MG63 (cell line): ENCODE data around the gene RPL36AL. TPM values are rescaled to one million over a fixed set of nuclear protein-coding genes. Genes with fewer than 3 reads are reported as not detected.
"Not testable (repeated sequence)": the region's sequence is repeated elsewhere in the genome, so short reads cannot be mapped to it uniquely, and the experiment has no call there.

Experiments
- DNase-seq: peaks from one replicate; pipeline ENCODE4 v3.0.0-alpha.2; 2020
- H3K27me3 ChIP-seq: fragments of 250-450 bp; sonication (Bioruptor Pico); 2 replicates; pipeline ENCODE4 v1.5.1; 2020; ENCODE audit warnings: mild to moderate bottlenecking, moderate library complexity
- H3K36me3 ChIP-seq: fragments of 250-450 bp; sonication (Bioruptor Pico); 2 replicates; pipeline ENCODE4 v1.5.1; 2020; ENCODE audit warnings: mild to moderate bottlenecking, moderate library complexity
- H3K4me3 ChIP-seq: fragments of 250-450 bp; sonication (Bioruptor Pico); 2 replicates; pipeline ENCODE4 v1.5.1; 2020; ENCODE audit warnings: mild to moderate bottlenecking, moderate library complexity
- H3K9me3 ChIP-seq: fragments of 250-450 bp; sonication (Bioruptor Pico); 2 replicates; pipeline ENCODE4 v1.5.1; 2020; ENCODE audit warnings: mild to moderate bottlenecking, moderate library complexity
- total RNA-seq: library from RNA; depleted of rRNA; stranded (reverse); fragments of >200 nt; shearing (Covaris generic); gene quantifications from 2 replicates; pipeline ENCODE4 v1.2.3, GENCODE V29; 2014; ENCODE audit warnings: low replicate concordance; rRNA removed

Gene RPL36AL
- total RNA-seq, 1 experiment from 2014 or later: 159 TPM

DNA sequence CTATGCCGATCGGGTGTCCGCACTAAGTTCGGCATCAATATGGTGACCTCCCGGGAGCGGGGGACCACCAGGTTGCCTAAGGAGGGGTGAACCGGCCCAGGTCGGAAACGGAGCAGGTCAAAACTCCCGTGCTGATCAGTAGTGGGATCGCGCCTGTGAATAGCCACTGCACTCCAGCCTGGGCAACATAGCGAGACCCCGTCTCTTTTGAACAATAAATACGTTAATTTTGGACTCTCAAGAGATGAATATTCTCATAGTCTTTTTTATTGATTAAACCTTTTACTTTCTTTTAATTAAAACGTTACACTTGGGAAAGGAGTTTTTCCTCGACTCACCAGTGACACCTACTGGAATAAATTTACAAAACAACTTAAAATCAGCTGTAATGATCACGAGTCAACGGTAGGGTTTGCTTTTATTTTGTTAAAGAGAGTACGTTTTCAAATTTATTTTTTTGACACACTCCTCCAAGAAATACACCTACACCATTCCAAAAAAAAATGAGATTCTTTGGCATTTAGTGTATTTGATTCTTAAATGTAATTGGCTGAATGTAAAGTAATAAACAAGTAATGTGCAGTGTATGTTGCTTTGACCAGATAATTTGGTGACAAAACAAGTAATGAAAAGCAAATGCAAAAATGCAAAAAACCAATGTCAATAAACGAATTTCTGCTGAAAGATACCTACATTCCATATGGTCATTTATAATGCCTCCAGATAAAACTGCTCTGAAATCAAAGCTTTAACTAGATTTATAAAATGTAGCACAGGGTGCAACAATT lies 33.6 kb downstream of the RPL36AL start:
- H3K27me3 ChIP-seq: no peaks in the 10 kb centered on the region
- no peaks in the 10 kb centered on the region for H3K9me3 ChIP-seq
- H3K4me3 ChIP-seq: peak overlapping the region; percentile 90

DNA sequence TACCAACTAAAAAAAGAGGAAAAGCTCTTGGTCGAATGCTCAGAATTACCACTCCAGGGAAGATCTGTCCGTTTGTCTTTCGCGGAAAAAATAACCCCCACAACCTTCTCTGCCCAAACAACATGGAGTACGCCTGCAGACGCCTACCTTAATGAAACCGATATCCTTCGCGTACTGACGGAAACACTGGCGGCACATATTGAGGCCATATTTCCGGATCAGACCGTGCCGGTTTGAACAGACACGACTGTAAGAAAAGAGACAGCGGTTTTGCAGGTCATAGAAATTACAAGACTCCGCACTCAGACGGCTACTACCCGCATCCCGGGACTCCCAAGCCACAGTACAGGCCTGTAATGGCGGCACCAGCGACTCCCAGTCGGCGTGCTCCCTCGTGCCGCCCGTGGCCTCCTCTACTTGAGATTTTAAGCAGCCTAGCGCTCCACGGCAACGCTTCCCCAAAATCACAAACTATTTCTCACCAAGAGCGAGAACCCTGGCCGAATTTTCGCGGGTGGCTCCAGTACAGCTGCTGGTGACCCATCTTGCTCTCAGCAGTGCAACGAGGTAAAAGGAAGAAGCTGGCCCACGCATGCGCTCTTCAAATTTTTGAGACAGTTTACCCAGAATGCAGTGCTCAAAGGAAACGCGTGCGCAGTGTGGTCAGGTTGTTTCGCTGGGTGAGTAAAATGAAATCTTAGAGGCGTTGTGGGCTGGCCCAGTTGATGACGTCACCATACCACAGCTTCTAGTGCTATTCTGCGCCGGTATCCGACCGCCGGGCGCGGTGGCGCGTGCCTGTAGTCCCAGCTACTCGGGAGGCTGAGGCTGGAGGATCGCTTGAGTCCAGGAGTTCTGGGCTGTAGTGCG lies 34.4 kb downstream of the RPL36AL start, which contains the start of gene RPS29:
Gene RPS29 (minus strand): TSS at position 578 of the 870 bp plus-strand sequence. CDS start 34 bp downstream, at position 544.
- DNase-seq: peak; percentile 90
- Histone ChIP-seq H3K27me3 (no peaks in the 10 kb centered on the region), H3K36me3 (peaks cover 43% of the 10 kb centered on the region), H3K9me3 (no peaks in the 10 kb centered on the region), H3K4me3 (peak within 1 kb of the TSS; percentile 90)

More for the DNA sequence above, 33.6 kb downstream of the RPL36AL start:
- peaks cover 43% of the 10 kb centered on the region for H3K36me3 ChIP-seq
- DNase-seq: no peak

DNA sequence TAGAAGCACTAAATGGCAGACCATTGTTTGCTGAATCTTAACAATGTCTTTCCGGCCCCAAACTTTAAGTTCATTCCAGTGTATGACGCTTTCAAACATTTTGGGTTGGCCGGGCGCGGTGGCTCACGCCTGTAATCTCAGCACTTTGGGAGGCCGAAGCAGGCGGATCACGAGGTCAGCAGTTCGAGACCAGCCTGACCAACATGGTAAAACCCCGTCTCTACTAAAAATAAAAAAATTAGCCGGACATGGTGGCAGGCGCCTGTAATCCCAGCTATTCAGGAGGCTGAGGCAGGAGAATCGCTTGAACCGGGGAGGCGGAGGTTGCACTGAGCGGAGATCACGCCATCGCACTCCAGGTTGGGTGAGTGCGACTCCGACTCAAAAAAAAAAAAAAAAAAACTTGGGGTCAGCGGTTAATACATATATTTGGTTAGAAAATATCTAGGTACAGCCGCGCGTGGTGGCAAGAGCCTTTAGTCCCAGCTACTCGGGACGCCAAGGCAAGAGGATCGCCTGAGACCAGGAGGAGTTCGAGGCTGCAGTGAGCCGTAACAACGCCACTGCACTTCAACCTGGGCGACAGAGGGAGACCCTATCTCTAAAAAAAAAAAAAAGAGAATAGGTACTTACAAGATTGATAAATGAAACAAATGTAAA lies 35.3 kb downstream of the RPL36AL start:
- not testable (repeated sequence) for H3K27me3 ChIP-seq, H3K9me3 ChIP-seq
- H3K4me3 ChIP-seq: peak overlapping the region; percentile 90
- peaks cover 43% of the 10 kb centered on the region for H3K36me3 ChIP-seq
- DNase-seq: peak; percentile 34

GRCh38 chr14:49584058-49584457 lies 36.4 kb downstream of the RPL36AL start:
- peak overlapping the region; percentile 90 for H3K4me3 ChIP-seq
- no peak for DNase-seq
- H3K9me3 ChIP-seq: no peaks in the 10 kb centered on the region
- peaks cover 43% of the 10 kb centered on the region for H3K36me3 ChIP-seq
- no peaks in the 10 kb centered on the region for H3K27me3 ChIP-seq

DNA sequence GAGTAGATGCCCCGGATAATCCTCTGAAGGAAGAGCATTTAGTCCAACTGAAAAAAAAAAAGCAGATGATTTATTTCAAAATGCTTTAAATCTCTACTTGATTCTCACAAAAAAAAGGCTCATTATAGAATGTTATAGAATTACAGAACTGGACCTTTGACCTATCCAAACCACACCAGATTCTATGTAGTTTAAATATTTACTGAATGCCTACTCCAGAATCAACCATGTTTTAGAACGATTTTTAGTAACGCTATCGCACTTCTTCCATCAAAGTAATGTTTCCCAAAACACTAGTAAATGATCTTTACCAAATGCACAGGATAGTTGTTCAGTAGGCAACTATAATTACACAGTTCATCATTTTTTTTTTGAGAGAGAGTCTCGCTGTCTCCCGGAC lies 36.8 kb downstream of the RPL36AL start:
- H3K36me3 ChIP-seq: peaks cover 43% of the 10 kb centered on the region
- H3K4me3 ChIP-seq: peak overlapping the region; percentile 90
- no peak for DNase-seq
- no peaks in the 10 kb centered on the region for H3K9me3 ChIP-seq
- H3K27me3 ChIP-seq: no peaks in the 10 kb centered on the region

GRCh38 chr14:49582113-49582977 lies 38.1 kb downstream of the RPL36AL start:
- Histone ChIP-seq H3K4me3 (no peak overlapping the region), H3K36me3 (peaks cover 47% of the 10 kb centered on the region), H3K27me3 (no peaks in the 10 kb centered on the region), H3K9me3 (no peaks in the 10 kb centered on the region)
- DNase-seq: no peak

- Histone ChIP-seq H3K4me3 (no peak overlapping the region), H3K9me3 (no peaks in the 10 kb centered on the region), H3K36me3 (peaks cover 55% of the 10 kb centered on the region), H3K27me3 (no peaks in the 10 kb centered on the region)
- no peak for DNase-seq
Observed at GRCh38 chr14:49581209-49582112, 39.0 kb downstream of the RPL36AL start.

DNA sequence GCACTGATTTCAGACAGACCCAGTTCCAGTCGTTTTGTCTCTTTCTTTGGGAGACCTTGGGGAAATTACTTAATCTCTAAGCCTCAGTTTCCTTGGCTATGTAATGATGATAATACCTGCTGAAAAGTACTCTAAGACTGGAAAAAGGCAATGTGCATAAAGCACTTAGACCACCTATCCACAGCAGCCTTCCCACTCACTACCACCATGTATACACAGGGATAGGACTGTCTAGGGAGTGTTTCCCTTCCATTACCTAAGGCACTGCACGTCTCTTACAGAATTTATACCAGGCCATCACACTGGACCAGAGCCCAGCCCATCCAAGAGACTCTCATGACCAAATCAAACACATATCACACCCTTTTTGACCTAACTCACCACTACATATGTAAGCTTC lies 40.6 kb downstream of the RPL36AL start:
- Histone ChIP-seq H3K27me3 (no peaks in the 10 kb centered on the region), H3K4me3 (no peak overlapping the region), H3K36me3 (peaks cover 50% of the 10 kb centered on the region), H3K9me3 (no peaks in the 10 kb centered on the region)
- DNase-seq: no peak

DNA sequence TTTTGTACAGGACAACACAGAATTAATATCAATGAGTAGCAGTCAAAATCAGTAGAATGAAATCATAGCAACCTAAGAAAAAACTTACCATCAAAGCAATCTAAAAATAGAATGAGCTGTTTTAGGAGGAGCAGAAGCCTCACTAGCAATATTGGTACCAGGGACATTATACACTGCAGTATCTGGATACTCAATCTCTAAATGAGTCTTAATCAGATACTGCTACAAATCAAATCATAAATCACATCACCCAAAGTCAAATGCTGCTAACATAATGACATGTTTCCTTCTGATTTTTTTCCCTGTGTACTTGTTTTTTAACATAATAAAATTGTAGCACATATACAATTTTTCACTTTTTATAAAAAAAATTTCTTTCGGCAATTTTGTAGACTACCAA lies 42.3 kb downstream of the RPL36AL start:
- Histone ChIP-seq H3K4me3 (no peak overlapping the region), H3K36me3 (peaks cover 40% of the 10 kb centered on the region)
- no peak for DNase-seq

GRCh38 chr14:49574038-49574437 lies 46.4 kb downstream of the RPL36AL start:
- peaks cover 27% of the 10 kb centered on the region for H3K36me3 ChIP-seq
- DNase-seq: no peak
- no peaks in the 10 kb centered on the region for H3K9me3 ChIP-seq
- no peak overlapping the region for H3K4me3 ChIP-seq
- no peaks in the 10 kb centered on the region for H3K27me3 ChIP-seq

More for the DNA sequence above, 42.3 kb downstream of the RPL36AL start:
- Histone ChIP-seq H3K9me3 (no peaks in the 10 kb centered on the region), H3K27me3 (no peaks in the 10 kb centered on the region)

- peaks cover 5% of the 10 kb centered on the region for H3K36me3 ChIP-seq
- H3K9me3 ChIP-seq: no peaks in the 10 kb centered on the region
- no peak overlapping the region for H3K4me3 ChIP-seq
- no peak for DNase-seq
- H3K27me3 ChIP-seq: no peaks in the 10 kb centered on the region
Observed at GRCh38 chr14:49569281-49569680, 51.1 kb downstream of the RPL36AL start.

Other genes with a start within 250 kb of the RPL36AL start
- gene RPS29, start 34.2 kb downstream of the RPL36AL start, total RNA-seq: 1,690 and 2,087 TPM in 2 replicates
- gene LRR1, start 21.7 kb downstream of the RPL36AL start, total RNA-seq: 33.3 and 51.5 TPM in 2 replicates
- 39.1 and 42.2 TPM in 2 replicates for gene MGAT2, start 173 bp upstream of the RPL36AL start, total RNA-seq
- 9.2 and 11.6 TPM in 2 replicates for gene DNAAF2, start 14.6 kb upstream of the RPL36AL start, total RNA-seq
- 14.3 and 75.1 TPM in 2 replicates for gene POLE2, start 67.6 kb upstream of the RPL36AL start, total RNA-seq
- 0.56 TPM in 1 of 2 replicates, not detected in the other for gene KLHDC1, start 72.5 kb upstream of the RPL36AL start, total RNA-seq
- 24.1 and 32.0 TPM in 2 replicates for gene KLHDC2, start 147.5 kb upstream of the RPL36AL start, total RNA-seq
- 30.0 and 50.6 TPM in 2 replicates for gene NEMF, start 232.2 kb upstream of the RPL36AL start, total RNA-seq